ENCODE results near the gene BTBD9.

BTBD9 gene

DNA sequence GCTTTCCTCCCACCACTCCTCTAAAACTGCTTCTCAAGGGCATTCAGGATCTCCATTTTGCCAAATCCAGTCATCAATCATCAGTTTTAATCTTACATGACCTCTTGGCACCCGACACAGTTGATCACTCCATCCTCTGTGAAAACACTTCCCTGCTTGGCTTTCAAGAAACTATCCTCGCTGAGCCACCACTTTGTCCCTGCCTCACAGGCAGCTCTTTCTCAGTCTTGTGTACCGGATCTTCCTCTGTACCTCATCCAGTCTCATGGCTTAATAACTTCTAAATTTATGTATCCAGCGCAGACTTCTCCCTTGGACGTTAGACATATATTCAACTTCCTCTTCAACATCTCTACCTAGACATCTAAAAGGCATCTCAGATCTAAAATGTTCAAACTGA lies 89.9 kb downstream of the BTBD9 start:
- DNase-seq, result no peak

DNA sequence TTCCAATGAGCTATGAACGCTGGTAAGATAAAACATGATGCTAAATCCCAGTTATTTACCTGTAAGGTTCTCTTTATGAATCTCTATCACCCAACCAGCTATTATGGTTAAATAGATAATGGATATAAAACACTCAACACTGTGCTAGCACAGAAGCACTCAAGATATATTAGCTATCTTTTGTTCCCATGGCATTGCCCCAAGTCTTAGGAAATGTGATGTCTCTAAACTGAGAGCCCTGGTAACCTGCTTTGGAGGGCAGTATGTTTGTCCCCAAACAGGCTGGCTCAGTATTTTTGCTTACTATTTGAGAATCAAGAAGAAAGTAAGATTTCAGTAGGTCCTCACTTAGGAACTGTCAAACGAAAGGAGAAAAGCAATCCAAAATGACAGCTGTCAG lies 90.5 kb downstream of the BTBD9 start:
- DNase-seq, result no peak

DNA sequence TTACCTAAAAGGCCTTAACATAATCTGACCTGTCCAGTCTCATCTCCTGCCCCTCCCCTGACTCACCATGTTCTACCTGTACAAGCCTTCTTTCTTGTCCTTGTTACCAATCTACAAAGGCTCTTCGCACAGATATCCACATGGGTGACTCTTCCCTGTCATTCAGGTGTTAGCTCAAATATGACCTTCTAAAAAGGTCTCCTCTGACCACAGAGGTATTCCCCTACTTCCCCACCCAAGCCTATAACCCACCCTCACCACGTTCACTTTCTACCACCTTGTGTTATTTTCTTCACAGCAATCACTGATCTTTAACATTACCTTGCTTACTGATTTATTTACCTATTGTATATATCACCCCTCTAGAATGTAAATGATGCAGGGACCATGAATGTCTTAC lies 96.7 kb downstream of the BTBD9 start:
- DNase-seq, result no peak

DNA sequence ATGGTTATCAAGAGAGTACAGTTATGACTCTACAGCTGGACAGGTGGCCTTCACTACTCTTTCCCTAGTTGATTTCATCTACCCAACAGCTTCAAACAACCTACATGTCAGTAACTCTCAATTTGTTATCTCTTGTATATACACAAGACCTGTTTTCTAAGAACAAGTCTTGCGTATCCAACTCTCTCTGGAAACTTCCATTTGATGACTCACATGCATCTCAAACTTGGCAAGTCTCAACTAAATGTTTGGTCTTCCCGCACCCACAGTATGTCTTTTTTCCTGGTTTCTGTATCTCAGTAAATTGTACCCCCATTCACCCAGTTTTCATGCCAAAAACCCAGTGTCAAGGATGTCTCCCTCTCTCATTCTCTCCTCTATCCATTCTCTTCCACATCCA lies 97.7 kb downstream of the BTBD9 start:
- DNase-seq, result no peak

DNA sequence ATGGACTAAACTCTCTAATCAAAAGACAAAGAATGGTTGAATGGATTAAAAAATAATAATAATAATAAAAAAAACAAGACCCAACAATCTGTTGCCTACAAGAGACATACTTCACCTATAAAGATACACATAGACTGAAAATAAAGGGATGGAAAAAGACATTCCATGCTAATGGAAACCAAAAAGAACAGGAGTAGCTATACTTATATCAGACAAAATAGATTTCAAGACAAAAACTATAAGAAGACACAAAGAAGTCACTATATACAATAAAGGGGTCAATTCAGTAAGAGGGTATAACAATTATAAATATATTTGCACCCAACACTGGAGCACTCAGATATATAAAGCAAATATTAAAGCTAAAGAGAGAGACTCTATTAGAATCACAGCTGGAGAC lies 106.7 kb downstream of the BTBD9 start:
- DNase-seq, result no peak

DNA sequence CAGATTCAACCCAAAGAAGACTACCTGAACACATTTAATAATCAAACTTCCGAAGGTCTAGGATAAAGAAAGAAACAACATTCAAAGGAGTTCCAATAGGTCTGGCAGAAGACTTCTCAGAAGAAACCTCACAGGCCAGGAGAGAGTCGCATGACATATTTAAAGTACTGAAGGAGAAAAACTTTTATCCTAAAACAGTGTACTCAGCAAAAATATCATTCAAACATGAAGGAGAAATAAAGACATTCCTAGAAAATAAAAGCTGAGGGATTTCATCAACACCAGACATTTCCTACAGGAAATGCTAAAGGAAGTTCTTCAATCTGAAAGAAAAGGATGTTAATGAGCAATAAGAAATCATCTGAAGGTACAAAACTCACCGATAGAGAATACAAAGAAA lies 108.6 kb downstream of the BTBD9 start:
- no peak for DNase-seq

DNA sequence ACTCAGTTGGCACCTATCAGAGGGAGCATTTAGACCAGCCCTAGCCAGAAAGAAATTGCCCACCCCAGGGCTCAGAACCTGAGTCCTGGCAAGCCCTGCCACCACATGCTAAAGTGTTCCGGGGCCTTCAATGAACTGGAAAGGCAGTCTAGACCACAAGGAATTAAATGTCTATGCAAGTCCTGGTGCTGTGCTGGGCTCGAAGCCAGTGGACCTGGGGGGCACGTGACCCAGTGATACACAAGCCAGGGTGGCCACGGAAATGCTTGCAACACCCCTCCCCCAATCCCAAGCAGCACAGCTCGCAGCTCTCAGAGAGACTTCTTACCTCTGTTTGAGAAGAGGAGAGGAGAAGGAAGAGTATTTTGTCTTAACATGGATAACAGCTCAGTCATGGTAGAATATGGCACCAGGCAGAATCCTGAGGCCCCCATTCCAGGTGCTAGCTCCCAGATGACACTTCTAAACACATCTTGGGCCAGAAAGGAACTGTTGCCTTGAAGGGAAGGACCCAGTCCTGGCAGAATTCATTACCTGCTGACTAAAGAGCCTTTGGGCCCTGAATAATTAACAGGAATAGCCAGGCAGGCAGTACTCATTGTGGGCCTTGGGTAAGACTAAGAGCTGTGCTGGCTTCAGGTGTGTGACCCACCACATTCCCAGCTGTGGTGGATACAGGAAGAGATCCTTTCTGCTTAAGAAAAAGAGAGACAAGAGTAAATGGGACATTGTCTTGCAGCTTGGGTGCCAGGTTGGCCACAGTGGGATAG lies 111.3 kb downstream of the BTBD9 start:
- no peak for DNase-seq

DNA sequence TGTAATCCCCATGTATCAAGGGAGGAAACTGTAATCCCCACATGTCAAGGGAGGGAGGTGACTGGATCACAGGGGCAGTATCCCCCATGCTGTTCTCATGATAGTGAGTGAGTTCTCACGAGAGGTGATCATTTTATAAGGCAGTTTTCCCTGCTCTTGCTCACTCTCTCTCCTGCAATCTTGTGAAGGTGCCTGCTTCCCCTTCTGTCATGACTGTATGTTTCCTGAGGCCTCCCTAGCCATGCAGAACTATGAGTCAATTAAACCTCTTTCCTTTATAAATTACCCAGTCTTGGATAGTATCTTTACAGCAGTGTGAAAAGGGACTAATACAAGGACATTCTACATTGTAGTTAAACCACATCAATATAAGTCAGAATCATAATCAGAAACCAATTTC lies 112.4 kb downstream of the BTBD9 start:
- DNase-seq, result no peak

DNA sequence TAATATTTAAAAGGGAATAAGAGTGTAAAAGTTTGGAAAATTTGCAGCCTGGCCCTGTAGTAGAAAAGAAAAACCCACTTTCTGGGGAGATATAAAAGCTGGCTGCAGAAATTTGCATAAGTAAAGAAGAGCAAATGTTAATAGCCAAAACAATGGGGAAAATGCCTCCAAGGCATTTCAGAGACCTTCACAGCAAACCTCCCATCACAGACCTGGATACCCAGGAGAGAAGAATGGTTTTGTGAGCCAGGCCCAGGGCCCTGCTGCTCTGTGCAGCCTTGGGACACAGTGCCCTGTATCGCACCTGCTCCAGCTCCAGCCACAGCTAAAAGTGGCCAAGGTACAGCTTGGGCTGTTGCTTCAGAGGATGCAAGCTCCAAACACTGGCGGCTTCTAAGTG lies 113.8 kb downstream of the BTBD9 start:
- no peak for DNase-seq

DNA sequence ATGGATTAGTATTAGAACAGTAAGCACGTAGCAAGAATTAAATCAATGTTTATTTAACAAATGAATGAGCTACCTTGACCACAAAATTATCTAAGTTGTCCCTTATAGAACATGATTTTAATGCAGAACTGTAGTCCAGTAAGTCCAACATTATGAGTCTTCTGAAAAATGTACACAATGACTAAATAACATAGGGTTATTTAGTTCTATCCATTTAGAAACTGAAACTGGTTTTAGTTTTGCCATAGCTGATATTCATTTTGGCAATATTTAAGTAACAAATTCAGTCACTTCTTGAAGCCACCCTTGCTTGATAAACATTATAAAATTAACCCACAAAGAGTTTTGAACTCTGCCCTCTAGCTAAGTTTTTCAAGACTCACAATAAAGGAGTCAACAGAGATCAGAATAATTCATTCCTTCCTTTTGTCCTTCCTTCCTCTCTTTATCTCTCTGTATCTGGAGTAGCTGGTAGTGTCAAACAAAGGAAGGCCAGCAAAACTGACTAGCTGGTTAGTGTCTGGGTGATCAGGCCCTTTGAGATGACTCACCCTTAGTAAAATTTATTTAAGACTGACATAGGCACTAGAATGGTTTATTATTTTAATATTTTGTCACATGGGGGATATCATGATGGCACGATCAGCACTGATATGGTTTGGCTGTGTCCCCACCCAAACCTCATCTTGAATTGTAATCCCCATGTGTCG lies 115.1 kb downstream of the BTBD9 start:
- DNase-seq, result no peak

DNA sequence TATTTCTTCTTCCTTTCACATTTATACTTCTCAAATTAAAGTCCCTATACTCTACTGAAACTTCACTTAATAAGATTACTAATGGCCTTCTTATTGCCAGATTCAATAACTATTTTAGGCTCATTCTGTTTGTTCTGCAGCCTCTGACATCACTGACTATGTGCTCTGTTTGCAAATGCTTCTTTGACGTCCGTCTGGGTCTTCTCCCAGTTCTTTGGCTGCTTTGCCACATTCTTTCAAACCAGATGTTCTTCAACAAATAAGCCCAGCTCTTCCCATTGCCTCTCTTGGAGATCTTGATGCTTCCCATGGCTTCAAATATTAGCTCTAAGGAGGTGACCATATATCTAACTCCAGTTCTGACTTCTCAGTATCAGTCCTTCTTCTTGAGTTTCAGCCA lies 117.4 kb downstream of the BTBD9 start:
- no peak for DNase-seq

DNA sequence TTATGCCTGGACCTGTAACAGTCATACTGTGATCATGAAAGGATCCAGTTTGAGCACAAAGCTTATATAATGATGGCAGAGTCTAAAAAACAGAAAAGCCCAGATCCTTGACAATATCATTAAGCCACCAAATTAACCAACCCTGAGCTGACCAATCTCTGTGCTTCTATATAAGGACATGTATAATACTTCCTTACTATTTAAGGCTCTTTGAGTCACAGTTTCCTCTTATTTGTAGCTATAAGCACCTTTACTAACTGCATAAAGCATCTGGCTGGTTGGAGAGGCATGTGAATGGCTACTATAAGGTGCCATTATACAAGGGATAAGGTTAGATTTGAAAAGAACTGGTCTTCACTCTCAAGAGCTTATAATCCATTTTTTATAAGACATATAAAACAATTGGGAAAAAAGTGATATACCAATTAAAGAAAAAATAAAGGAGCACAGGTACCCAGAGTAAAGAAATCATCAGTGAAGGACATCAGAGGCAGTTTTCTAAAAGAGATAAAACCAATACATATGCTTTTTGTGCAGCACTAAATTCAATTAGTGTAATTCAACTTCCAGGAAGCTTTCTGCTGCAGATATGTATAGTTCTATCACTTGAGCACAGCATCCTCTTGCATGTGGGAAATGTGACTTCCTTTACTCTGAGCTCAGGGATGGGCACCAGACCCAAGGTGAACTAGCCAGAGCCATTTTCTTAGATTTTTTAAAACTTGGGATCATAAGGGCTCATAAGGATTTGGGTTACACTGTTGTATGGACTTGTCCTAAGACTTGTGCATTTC lies 121.0 kb downstream of the BTBD9 start:
- no peak for DNase-seq

DNA sequence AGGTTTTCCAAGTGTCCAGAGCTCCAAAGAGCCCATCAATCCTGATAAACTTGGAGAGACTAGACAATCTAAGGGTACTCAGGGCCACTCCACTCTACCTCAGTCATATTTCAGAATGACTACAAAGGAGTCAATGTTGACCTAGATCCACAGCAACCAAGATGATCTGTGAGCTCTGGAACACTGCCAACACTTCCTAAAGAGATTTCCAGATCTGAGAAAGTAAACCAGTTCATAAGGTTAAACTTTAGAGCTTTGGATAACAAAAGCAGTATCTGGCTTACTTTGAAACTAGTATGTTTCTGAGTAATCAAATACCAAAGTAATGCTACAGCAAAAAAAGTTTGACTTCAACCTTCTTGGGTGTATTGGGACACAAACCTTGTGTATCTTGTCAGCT lies 122.7 kb downstream of the BTBD9 start:
- DNase-seq, result no peak

DNA sequence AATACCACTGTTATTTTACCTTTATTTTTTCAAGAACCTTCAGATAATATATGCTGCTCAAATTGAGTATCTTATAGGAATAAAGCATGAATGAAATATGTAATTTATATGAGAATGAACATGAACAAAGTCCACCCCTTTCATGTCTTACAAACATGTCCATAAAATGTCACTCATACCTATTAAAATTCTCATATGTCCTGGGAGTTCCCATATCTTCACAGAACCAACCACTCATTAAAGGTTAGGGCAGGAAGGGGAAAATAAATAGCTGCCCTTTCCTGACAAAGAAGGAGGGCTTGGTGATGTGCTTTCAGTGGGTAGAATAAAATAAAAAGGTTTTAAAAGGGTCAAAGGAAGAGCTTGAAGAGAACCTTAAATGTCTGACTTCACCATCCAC lies 125.3 kb downstream of the BTBD9 start:
- DNase-seq, result no peak

DNA sequence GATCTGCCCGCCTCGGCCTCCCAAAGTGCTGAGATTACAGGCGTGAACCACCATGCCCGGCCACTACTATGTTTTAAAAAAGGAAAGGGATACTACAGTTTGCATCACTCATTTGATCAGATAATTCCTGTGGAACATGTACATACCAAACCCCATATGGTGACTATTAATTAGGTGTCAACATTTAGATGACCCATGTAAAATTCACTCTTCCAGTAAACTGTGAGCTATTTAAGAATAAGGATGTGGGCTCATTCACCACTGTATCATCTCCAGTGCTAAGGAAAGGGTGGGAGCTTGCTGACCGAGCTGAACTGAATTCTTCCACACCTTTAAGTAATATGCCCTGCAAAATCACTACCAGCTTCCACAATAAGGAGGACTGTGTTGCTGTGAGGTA lies 127.5 kb downstream of the BTBD9 start:
- no peak for DNase-seq

DNA sequence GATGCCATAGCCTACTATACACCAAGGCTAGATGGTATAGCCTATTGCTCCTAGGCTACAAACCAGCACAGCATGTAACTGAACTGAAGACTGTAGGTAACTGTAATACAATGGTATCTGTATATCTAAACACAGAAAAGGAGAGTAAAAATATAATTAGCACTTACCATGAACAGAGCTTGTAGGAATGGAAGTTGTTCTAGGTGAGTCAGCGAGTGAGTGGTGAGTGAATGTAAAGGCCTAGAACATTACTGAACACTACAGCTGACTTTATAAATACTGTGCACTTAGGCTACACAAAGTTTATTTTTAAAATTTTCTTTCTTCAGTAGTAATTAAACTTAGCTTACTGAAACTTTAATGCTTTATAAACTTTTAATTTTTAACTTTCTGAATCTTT lies 129.5 kb downstream of the BTBD9 start:
- DNase-seq, result no peak

DNA sequence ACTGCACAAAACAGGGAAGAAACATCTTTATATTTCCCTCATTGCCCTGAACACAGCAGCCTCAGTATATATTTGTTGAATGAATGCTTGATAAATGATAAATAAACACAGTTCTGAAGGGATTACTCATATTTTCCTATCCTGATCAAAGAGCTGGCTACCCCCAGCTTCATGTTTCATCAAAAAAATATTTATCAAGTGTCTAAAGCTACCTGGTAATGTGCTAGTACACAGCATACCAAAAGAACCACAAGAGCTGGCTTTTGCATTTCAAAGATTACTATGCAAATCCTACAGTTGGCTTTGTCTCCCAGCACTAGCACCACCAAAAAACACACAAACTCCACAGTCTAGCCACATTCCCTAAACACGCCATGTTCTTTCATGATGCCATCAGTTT lies 130.0 kb downstream of the BTBD9 start:
- no peak for DNase-seq

DNA sequence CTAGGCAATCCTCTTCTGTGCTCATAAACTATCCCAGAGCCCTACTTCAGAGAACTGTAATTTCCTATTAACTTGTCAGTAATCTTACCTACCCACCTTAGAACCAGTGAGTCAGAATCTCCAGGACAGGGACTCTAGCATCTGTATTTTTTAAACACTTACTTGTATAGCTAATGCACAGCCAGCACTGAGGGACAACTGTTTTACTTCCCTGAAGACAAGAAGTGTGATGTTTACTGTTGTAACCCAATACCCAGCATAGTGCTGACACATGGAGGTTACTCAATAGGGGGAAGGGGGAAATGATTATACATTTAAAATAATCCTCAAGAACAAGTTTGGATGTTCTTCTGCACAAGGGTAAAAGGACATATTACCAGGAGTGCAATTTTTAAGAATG lies 130.8 kb downstream of the BTBD9 start:
- DNase-seq, result no peak

DNA sequence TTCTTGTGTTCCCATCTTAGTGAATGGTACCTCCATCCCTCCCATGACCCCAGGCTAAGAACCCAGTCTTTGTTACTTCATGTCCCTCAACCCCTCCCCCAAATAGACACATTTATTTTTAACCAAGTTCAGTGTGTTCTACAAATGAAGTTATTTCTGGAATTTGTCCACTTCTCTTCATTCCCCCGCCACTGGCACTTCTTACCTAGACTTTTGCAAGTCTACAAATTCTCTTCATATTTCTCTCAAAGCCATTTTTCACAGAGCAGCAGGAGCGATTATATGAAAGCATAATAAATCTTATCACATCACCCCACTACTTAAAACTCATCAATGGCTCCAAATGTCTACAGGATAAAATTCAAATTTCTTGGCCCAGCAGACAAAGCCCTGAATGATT lies 131.4 kb downstream of the BTBD9 start:
- DNase-seq, result no peak

DNA sequence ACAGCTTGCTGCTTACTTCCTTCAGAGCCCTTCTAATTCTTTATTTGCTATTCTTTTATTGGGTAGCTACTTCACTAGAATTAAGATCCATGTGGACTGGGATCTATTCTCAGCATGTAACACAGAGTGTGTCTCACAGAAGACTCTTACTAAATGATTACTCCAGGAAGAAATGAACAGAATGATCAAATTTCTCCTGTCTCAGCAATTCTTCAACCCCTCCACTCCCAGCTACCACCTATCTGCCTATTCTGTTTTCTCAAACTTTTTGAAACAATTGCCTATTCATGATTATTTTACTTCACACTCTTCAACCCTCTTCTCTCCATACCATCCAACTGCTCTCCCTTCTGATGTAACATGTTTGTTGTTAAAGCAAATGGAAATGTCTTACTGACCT lies 132.6 kb downstream of the BTBD9 start:
- DNase-seq, result no peak

DNA sequence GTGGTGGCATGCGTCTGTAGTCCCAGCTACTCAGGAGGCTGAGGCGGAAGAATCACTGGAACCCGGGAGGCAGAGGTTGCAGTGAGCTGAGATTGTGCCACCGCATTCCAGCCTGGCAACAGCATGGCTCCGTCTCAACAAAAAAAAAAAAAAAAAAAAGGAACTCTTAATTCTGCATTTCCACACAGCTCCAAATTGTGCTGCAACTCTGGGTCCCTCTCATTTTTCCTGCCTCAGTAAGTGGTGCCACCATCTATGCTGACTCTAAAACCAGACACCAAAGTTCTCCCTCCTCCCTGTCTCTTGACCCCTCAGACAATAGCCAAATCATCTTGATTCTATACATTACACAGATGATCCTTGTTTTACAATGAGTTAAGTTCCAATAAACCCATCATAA lies 133.9 kb downstream of the BTBD9 start:
- DNase-seq, result no peak

DNA sequence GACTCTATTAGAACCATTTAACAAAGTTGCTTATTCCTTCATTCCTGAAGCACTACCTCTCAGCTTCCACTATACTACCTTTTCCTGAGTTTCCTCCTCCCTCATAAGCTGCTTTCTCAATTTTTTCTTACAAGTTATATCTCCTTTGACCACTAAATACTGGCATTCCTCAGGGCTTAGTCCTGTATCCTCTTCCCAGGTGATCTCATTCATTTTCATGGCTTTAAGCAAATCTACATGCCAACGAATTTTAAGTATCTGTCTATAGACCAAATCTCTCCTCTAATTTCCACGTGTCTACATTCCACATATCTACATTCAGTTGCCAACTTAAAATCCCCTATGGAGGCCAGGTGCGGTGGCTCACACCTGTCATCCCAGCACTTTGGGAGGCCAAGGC lies 134.7 kb downstream of the BTBD9 start:
- no peak for DNase-seq

DNA sequence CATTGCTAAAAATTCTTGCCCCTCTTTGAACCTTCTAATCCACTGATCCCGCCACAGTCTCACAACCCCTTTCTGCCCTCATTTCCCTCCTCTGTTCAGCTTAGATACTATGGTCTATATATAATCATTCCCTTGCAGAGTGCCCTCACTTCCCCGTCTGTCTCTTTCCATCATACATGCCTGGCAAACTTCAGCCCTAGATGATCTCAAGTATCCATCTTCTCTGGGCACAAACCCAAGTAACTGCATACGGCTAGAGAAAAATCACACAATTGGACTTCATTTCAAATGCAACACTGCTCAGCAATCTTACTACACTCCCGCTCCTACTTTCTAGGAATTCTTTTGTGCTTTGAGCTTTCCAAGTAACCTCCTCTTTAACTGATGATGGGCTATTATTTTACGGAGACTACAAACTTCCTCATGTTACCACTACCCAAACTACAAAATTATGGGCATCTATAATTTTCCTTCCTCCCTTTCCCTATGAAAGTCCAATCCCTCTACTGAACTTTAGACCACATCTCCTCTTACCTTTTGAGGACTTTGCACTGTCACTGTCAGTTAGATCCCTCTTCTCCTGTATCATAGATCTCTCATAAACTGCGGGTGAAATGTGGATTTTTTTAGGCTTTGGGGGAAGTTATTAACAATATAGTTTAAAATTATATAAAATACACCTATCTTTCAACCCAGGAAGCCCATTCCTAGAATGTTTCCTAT lies 135.6 kb downstream of the BTBD9 start:
- no peak for DNase-seq

All from CD4-positive, alpha-beta T cell treated with Interleukin-10 for 1 hour (primary cell).